OCI-LY7 (cell line): Measurements from ENCODE around the gene ZNF208. TPM values are rescaled to one million over a fixed set of nuclear protein-coding genes. Genes with fewer than 3 reads are reported as not detected.

Experiments
- BruUV-seq: library from RNA; stranded (reverse); fragments of 400-500 nt; replicated peaks from 2 replicates; lab custom pipeline; 2021; lab: Mats Ljungman, UMichigan
- CTCF ChIA-PET: fragments of 300-600 bp; sonication (Branson Sonifier 250); formaldehyde crosslinking; loops from one replicate; lab custom pipeline; 2022; ENCODE audit warnings: antibody characterized with exemption; ENCODE audit not compliant: unreplicated experiment; lab: Charles Lee
- POLR2A ChIA-PET: fragments of 300-600 bp; sonication (Branson Sonifier 250); formaldehyde crosslinking; loops from one replicate; lab custom pipeline; 2022; ENCODE audit warnings: antibody characterized with exemption; lab: Charles Lee
- DNase-seq: peaks from one replicate; pipeline ENCODE4 v3.0.0-alpha.2; 2015; ENCODE audit warnings: low spot score
- H2AFZ ChIP-seq: fragments of 200-600 bp; sonication (generic), shearing (Covaris generic); 2 replicates; pipeline ENCODE4 v1.6.1; 2014; ENCODE audit warnings: mild to moderate bottlenecking, antibody characterized with exemption, low read length, moderate library complexity
- H3K27ac ChIP-seq: fragments of 200-600 bp; sonication (generic); 2 replicates; pipeline ENCODE4 v1.5.1; 2014; ENCODE audit warnings: mixed run types, low read depth, mild to moderate bottlenecking, moderate library complexity, low read length, inconsistent platforms; ENCODE audit not compliant: poor library complexity, severe bottlenecking
- H3K36me3 ChIP-seq: fragments of 200-600 bp; sonication (generic); 2 replicates; pipeline ENCODE4 v1.6.1; 2014; ENCODE audit warnings: mild to moderate bottlenecking, antibody characterized with exemption, low read length, moderate library complexity, mixed read lengths; ENCODE audit not compliant: insufficient read depth
- H3K4me1 ChIP-seq: fragments of 200-600 bp; sonication (generic); 2 replicates; pipeline ENCODE4 v1.5.1; 2014; ENCODE audit warnings: mild to moderate bottlenecking, low read length; ENCODE audit not compliant: insufficient read depth, poor library complexity, severe bottlenecking
- H3K4me2 ChIP-seq: fragments of 200-600 bp; sonication (generic); 2 replicates; pipeline ENCODE4 v1.6.1; 2014; ENCODE audit warnings: mild to moderate bottlenecking, low read length
- H3K4me3 ChIP-seq: fragments of 200-600 bp; sonication (generic); 2 replicates; pipeline ENCODE4 v1.5.1; 2014; ENCODE audit warnings: mild to moderate bottlenecking, low read depth, low read length; ENCODE audit not compliant: poor library complexity, severe bottlenecking
- H3K79me2 ChIP-seq: fragments of 200-600 bp; sonication (generic); 2 replicates; pipeline ENCODE4 v1.6.1; 2016; ENCODE audit warnings: low read depth, mild to moderate bottlenecking, low read length, moderate library complexity, mixed read lengths; ENCODE audit not compliant: insufficient read depth
- H3K9me2 ChIP-seq: fragments of 200-600 bp; sonication (generic); 2 replicates; pipeline ENCODE4 v1.6.1; 2016; ENCODE audit warnings: mild to moderate bottlenecking, low read length, mixed read lengths; ENCODE audit not compliant: insufficient read depth
- H3K9me3 ChIP-seq: fragments of 200-600 bp; sonication (generic); 2 replicates; pipeline ENCODE4 v1.6.1; 2014; ENCODE audit warnings: mild to moderate bottlenecking, mixed run types, low read length, mixed read lengths
- H4K20me1 ChIP-seq: fragments of 200-600 bp; sonication (generic); 2 replicates; pipeline ENCODE4 v1.6.1; 2014; ENCODE audit warnings: mild to moderate bottlenecking, antibody characterized with exemption, low read length, moderate library complexity, mixed read lengths; ENCODE audit not compliant: insufficient read depth
- EZH2phosphoT487 ChIP-seq: fragments of 200-600 bp; sonication (generic); IDR thresholded peaks from 2 replicates; pipeline ENCODE4 v1.6.1; 2018; ENCODE audit warnings: low read depth, borderline replicate concordance, mild to moderate bottlenecking, mixed run types, antibody characterized with exemption, low read length, moderate library complexity, mixed read lengths
- intact Hi-C: fragments of 100-400 bp; cut with micrococcal nuclease; formaldehyde crosslinking; loops from one replicate; pipeline ENCODE4 v1.10.0; 2022; ENCODE audit not compliant: unreplicated experiment
- total RNA-seq, 2 experiments: library from RNA; depleted of rRNA in 1 of 2; stranded (reverse); fragments of >200 nt in 1 of 2; shearing (Covaris generic) in 1 of 2; gene quantifications; 2 replicates each; pipeline ENCODE4 v1.2.3, GENCODE V29; 2014 to 2022
- TF ChIP-seq, protein P1 (sequence below): fragments of 200-600 bp; sonication (generic); conservative IDR thresholded peaks from 2 replicates; pipeline ENCODE4 v1.5.1; 2014; ENCODE audit warnings: mild to moderate bottlenecking, antibody characterized with exemption, low read length, moderate library complexity, mixed read lengths

The ZNF208 gene
- total RNA-seq, 2 experiments from 2014 or later = not detected

DNA sequence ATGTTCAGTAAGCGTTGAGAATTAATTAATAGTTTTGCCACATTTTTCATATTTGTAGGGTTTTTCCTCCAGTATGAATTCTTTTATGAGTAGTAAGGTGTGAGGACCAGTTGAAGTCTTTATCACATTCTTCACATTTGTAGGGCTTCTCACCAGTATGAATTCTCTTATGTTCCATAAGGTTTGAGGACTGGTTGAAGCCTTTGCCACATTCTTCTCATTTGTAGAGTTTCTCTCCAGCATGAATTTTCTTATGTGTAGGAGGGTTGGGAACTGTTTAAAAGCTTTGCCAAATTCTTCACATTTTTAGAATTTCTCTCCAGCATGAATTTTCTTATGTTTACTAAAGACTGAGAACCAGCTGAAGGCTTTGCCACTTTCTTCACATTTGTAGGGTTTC lies 40.3 kb downstream of the ZNF208 start:
- Histone ChIP-seq H3K27ac (no peak overlapping the region), H3K9me3 (peaks cover 23% of the 10 kb centered on the region; the same call in 1 of the 2 replicates), H3K4me2 (no peak overlapping the region), H3K36me3 (no peaks in the 10 kb centered on the region), H3K79me2 (no peaks in the 10 kb centered on the region), H3K4me1 (no peaks in the 10 kb centered on the region), H3K4me3 (no peak overlapping the region), H3K9me2 (no peaks in the 10 kb centered on the region), H2AFZ (no peak overlapping the region), H4K20me1 (no peaks in the 10 kb centered on the region)
- DNase-seq = no peak
- intact Hi-C loops = no loop called here
- ChIA-PET CTCF (no interaction called here), POLR2A (no interaction called here)
- no TSS peak for BruUV-seq
- TF ChIP-seq, protein P1, sequence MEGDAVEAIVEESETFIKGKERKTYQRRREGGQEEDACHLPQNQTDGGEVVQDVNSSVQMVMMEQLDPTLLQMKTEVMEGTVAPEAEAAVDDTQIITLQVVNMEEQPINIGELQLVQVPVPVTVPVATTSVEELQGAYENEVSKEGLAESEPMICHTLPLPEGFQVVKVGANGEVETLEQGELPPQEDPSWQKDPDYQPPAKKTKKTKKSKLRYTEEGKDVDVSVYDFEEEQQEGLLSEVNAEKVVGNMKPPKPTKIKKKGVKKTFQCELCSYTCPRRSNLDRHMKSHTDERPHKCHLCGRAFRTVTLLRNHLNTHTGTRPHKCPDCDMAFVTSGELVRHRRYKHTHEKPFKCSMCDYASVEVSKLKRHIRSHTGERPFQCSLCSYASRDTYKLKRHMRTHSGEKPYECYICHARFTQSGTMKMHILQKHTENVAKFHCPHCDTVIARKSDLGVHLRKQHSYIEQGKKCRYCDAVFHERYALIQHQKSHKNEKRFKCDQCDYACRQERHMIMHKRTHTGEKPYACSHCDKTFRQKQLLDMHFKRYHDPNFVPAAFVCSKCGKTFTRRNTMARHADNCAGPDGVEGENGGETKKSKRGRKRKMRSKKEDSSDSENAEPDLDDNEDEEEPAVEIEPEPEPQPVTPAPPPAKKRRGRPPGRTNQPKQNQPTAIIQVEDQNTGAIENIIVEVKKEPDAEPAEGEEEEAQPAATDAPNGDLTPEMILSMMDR = no peak
- no peak for TF ChIP-seq EZH2phosphoT487

DNA sequence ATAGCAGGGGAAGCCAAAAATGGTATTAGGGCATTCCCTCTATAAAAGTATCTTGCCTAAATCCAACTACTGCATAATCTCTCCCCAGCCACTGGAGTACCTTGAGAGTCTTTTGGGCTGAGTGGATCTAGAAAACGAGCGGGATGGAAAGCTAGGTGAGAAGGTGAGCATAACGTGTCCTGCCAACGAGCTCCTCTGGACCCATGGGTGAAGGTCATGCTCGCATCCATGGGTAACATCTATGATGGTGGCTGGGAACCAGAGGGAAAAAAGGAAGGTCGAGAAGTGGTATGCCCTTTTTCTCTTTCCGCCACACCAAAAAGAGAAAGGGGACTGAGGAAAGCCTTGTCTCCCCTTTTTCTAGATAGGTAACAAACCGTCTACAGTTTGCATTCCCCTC lies 63.0 kb downstream of the ZNF208 start:
- no peak overlapping the region for H3K4me2 ChIP-seq
- no TSS peak for BruUV-seq
- TF ChIP-seq EZH2phosphoT487 = no peak
- TF ChIP-seq, protein P1 = no peak
- no peak overlapping the region for H3K4me3 ChIP-seq
- intact Hi-C loops = no loop called here
- ChIA-PET CTCF (no interaction called here), POLR2A (no interaction called here)
- H3K79me2 ChIP-seq = no peaks in the 10 kb centered on the region
- H3K27ac ChIP-seq = no peak overlapping the region
- H3K36me3 ChIP-seq = no peaks in the 10 kb centered on the region
- no peaks in the 10 kb centered on the region for H4K20me1 ChIP-seq
- peak; percentile 56 for DNase-seq
- no peak overlapping the region for H2AFZ ChIP-seq
- no peaks in the 10 kb centered on the region for H3K9me2 ChIP-seq
- peaks cover 23% of the 10 kb centered on the region; the same call in 1 of the 2 replicates for H3K9me3 ChIP-seq
- no peaks in the 10 kb centered on the region for H3K4me1 ChIP-seq

DNA sequence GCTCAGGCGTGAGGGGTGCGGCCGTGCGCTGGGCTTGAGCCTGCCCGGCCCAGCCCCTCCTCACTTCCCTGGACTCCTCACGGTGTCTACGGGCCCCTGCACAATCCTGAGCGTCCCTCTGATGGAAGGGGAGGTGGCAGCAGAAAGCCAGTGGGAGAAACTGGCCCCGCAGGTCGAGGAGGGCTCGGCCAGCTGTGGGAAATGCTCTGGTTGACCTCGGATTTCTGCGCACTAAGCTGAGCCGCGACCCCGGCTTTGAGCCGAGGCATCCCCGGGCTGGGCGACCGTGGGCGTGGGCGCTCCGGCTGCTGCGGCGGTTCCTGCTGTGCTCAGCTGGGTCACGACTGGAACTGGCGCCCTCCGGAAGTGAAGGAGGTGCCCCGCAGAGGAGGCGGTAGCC lies 70.1 kb downstream of the ZNF208 start:
- H3K4me1 ChIP-seq = no peaks in the 10 kb centered on the region
- H3K27ac ChIP-seq = no peak overlapping the region
- no peaks in the 10 kb centered on the region for H4K20me1 ChIP-seq
- DNase-seq = no peak
- intact Hi-C loops = no loop called here
- POLR2A ChIA-PET = interaction anchor here (0.6 kb wide), 1 partner anchor 1983 kb away, joined by 3 read pairs; no protein-coding TSS in a partner anchor
- no peak overlapping the region for H3K4me2 ChIP-seq
- no TSS peak for BruUV-seq
- no peaks in the 10 kb centered on the region for H3K79me2 ChIP-seq
- no peaks in the 10 kb centered on the region for H3K9me2 ChIP-seq
- H3K36me3 ChIP-seq = no peaks in the 10 kb centered on the region
- no peaks in the 10 kb centered on the region for H3K9me3 ChIP-seq
- TF ChIP-seq, protein P1 = no peak
- no peak for TF ChIP-seq EZH2phosphoT487
- CTCF ChIA-PET = no interaction called here
- H2AFZ ChIP-seq = no peak overlapping the region
- no peak overlapping the region for H3K4me3 ChIP-seq
